Trophoblast cell (in vitro differentiated cells and primary cell): ENCODE data around the gene LAMA3.
"Not testable (repeated sequence)": the region's sequence is repeated elsewhere in the genome, so short reads cannot be mapped to it uniquely, and the experiment has no call there.

ENCODE experiments used
- DNase-seq, 2 donors: peaks; one replicate each; pipeline ENCODE4 v3.0.0-alpha.2; 2016
- H2AFZ ChIP-seq: 2 replicates; pipeline ENCODE4 v1.6.1; 2013; ENCODE audit warnings: low read length, moderate library complexity, mild to moderate bottlenecking; ENCODE audit not compliant: insufficient read depth, poor library complexity
- H2AK5ac ChIP-seq: 2 replicates; pipeline ENCODE4 v1.6.1; 2013; ENCODE audit warnings: mild to moderate bottlenecking, low read length
- H2BK120ac ChIP-seq: 2 replicates; pipeline ENCODE4 v1.6.1; 2013; ENCODE audit warnings: low read length, mild to moderate bottlenecking, moderate library complexity; ENCODE audit not compliant: insufficient read depth, poor library complexity
- H2BK12ac ChIP-seq: 2 replicates; pipeline ENCODE4 v1.6.1; 2013; ENCODE audit warnings: mild to moderate bottlenecking, low read length, moderate library complexity
- H2BK5ac ChIP-seq: 2 replicates; pipeline ENCODE4 v1.6.1; 2013; ENCODE audit warnings: low read length, low read depth, moderate library complexity, mild to moderate bottlenecking; ENCODE audit not compliant: poor library complexity
- H3K14ac ChIP-seq: 2 replicates; pipeline ENCODE4 v1.6.1; 2013; ENCODE audit warnings: mild to moderate bottlenecking, low read length
- H3K18ac ChIP-seq: 2 replicates; pipeline ENCODE4 v1.6.1; 2013; ENCODE audit warnings: mild to moderate bottlenecking, low read length
- H3K23ac ChIP-seq: 2 replicates; pipeline ENCODE4 v1.6.1; 2013; ENCODE audit warnings: low read length
- H3K27ac ChIP-seq: 2 replicates; pipeline ENCODE4 v1.5.1; 2013; ENCODE audit warnings: low read depth, mild to moderate bottlenecking, inconsistent platforms, low read length, moderate library complexity
- H3K27me3 ChIP-seq: 2 replicates; pipeline ENCODE4 v1.6.1; 2013; ENCODE audit warnings: inconsistent platforms, mild to moderate bottlenecking, low read length, moderate library complexity; ENCODE audit not compliant: insufficient read depth
- H3K36me3 ChIP-seq, 2 experiments: 1 replicate in 1 of 2; 2 replicates in 1 of 2; pipeline ENCODE4 v1.6.1; 2013; ENCODE audit warnings: low read length in 2 of 2, mild to moderate bottlenecking in 2 of 2, moderate library complexity in 1 of 2; ENCODE audit not compliant: insufficient read depth in 2 of 2, control insufficient read depth in 1 of 2
- H3K4ac ChIP-seq: 2 replicates; pipeline ENCODE4 v1.6.1; 2013; ENCODE audit warnings: low read depth, mild to moderate bottlenecking, low read length, moderate library complexity
- H3K4me1 ChIP-seq, 2 experiments: 1 replicate in 1 of 2; 2 replicates in 1 of 2; pipeline ENCODE4 v1.6.1; 2013; ENCODE audit warnings: low read length in 2 of 2, mild to moderate bottlenecking in 2 of 2, moderate library complexity in 1 of 2; ENCODE audit not compliant: insufficient read depth in 2 of 2, control insufficient read depth in 1 of 2
- H3K4me2 ChIP-seq: 2 replicates; pipeline ENCODE4 v1.6.1; 2013; ENCODE audit warnings: inconsistent platforms, mild to moderate bottlenecking, low read length, moderate library complexity
- H3K4me3 ChIP-seq: 2 replicates; pipeline ENCODE4 v1.5.1; 2013; ENCODE audit warnings: mild to moderate bottlenecking, low read depth, low read length, inconsistent platforms
- H3K79me1 ChIP-seq: one replicate; pipeline ENCODE4 v1.6.1; 2013; ENCODE audit warnings: low read length
- H3K79me2 ChIP-seq: 2 replicates; pipeline ENCODE4 v1.6.1; 2013; ENCODE audit warnings: low read length, mild to moderate bottlenecking; ENCODE audit not compliant: control insufficient read depth, insufficient read depth, poor library complexity
- H3K9ac ChIP-seq: 2 replicates; pipeline ENCODE4 v1.6.1; 2013; ENCODE audit warnings: mild to moderate bottlenecking, low read length
- H3K9me3 ChIP-seq: 2 replicates; pipeline ENCODE4 v1.6.1; 2013; ENCODE audit warnings: low read depth, mild to moderate bottlenecking, control low read depth, inconsistent platforms, low read length; ENCODE audit not compliant: insufficient read depth
- H4K12ac ChIP-seq: 2 replicates; pipeline ENCODE4 v1.6.1; 2013; ENCODE audit warnings: low read depth, mild to moderate bottlenecking, low read length, moderate library complexity
- H4K8ac ChIP-seq: 2 replicates; pipeline ENCODE4 v1.6.1; 2013; ENCODE audit warnings: low read depth, mild to moderate bottlenecking, low read length, moderate library complexity
- H4K91ac ChIP-seq: one replicate; pipeline ENCODE4 v1.6.1; 2013; ENCODE audit warnings: low read depth, mild to moderate bottlenecking, low read length, moderate library complexity
- WGBS: extraction: QIAGEN DNeasy Blood & Tissue Kit; methylation state at CpG from one replicate; pipeline ENCODE4 v1.1.7; 2013; ENCODE audit warnings: missing lambda C conversion rate; ENCODE audit not compliant: insufficient read length, insufficient coverage; ENCODE audit errors: extremely low coverage; 5-methylcytosine and 5-hydroxymethylcytosine counted together

LAMA3 gene

GRCh38 chr18:23714576-23714975 is 25.3 kb downstream of the LAMA3 start:
- Histone ChIP-seq H2BK120ac (no peak overlapping the region), H3K14ac (no peak overlapping the region), H3K9me3 (no peaks in the 10 kb centered on the region), H3K79me2 (no peaks in the 10 kb centered on the region), H2AFZ (no peak overlapping the region), H3K36me3 (no peaks in the 10 kb centered on the region), H3K27me3 (no peaks in the 10 kb centered on the region), H3K4me1 (peaks cover 4 to 8% of the 10 kb centered on the region in 2 experiments), H3K4ac (no peak overlapping the region), H4K8ac (no peak overlapping the region), H4K12ac (no peak overlapping the region), H3K4me2 (no peak overlapping the region), H3K4me3 (no peak overlapping the region), H2AK5ac (no peak overlapping the region), H3K79me1 (no peaks in the 10 kb centered on the region), H3K23ac (no peak overlapping the region), H2BK12ac (no peak overlapping the region), H3K27ac (no peak overlapping the region), H3K18ac (no peak overlapping the region), H2BK5ac (no peak overlapping the region), H4K91ac (no peak overlapping the region), H3K9ac (no peak overlapping the region)
- DNase-seq: no peak
- no CpG with 5 or more reads among the region's 4 CpGs for WGBS

DNA sequence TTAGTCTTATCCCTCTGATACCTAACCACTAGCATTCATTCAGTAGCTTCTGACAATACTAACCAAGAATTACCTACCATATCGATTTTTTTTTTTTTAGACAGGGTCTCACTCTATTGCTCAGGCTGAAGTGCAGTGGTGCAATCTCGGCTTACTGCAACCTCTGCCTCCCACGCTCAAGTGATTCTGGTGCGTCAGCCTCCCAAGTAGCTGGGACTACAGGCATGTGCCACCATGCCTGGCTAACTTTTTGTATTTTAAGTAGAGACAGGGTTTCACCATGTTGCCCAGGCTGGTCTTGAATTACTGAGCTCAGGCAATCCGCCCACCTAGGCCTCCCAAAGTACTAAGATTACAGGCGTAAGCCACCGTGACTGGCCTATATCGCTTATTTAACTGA is 26.8 kb downstream of the LAMA3 start:
- not testable (repeated sequence) for H3K18ac ChIP-seq, H4K91ac ChIP-seq, H3K36me3 ChIP-seq, H3K9me3 ChIP-seq, H3K27me3 ChIP-seq, H3K27ac ChIP-seq, H2BK12ac ChIP-seq, H4K8ac ChIP-seq, H3K4ac ChIP-seq, H2AK5ac ChIP-seq, H3K4me3 ChIP-seq, H3K4me2 ChIP-seq, H3K79me1 ChIP-seq, H2BK5ac ChIP-seq, H2AFZ ChIP-seq, H3K14ac ChIP-seq, H3K4me1 ChIP-seq, H4K12ac ChIP-seq, H2BK120ac ChIP-seq, H3K23ac ChIP-seq, H3K79me2 ChIP-seq, H3K9ac ChIP-seq
- DNase-seq: peak in 1 of 2 donors; percentile 11
- no CpG with 5 or more reads among the region's 8 CpGs for WGBS

- no peak overlapping the region for H3K27ac ChIP-seq
- no peak overlapping the region for H2BK5ac ChIP-seq
- no peaks in the 10 kb centered on the region for H3K27me3 ChIP-seq
- H3K23ac ChIP-seq: no peak overlapping the region
- H3K9me3 ChIP-seq: no peaks in the 10 kb centered on the region
- H2BK12ac ChIP-seq: no peak overlapping the region
- DNase-seq: peak; percentile 62 to 63
- no peak overlapping the region for H4K91ac ChIP-seq
- no peak overlapping the region for H2BK120ac ChIP-seq
- no peak overlapping the region for H3K4me2 ChIP-seq
- WGBS: no CpG with 5 or more reads among the region's 3 CpGs
- no peaks in the 10 kb centered on the region for H3K36me3 ChIP-seq
- H3K4me3 ChIP-seq: no peak overlapping the region
- no peak overlapping the region for H2AFZ ChIP-seq
- H3K18ac ChIP-seq: no peak overlapping the region
- H3K4me1 ChIP-seq: peaks cover 6 to 8% of the 10 kb centered on the region in 2 experiments
- H4K8ac ChIP-seq: no peak overlapping the region
- no peak overlapping the region for H2AK5ac ChIP-seq
- H3K9ac ChIP-seq: no peak overlapping the region
- H3K4ac ChIP-seq: no peak overlapping the region
- no peaks in the 10 kb centered on the region for H3K79me2 ChIP-seq
- H4K12ac ChIP-seq: no peak overlapping the region
- H3K14ac ChIP-seq: no peak overlapping the region
- H3K79me1 ChIP-seq: no peaks in the 10 kb centered on the region
These were observed 27.3 kb downstream of the LAMA3 start for GRCh38 chr18:23716516-23716915.

DNA sequence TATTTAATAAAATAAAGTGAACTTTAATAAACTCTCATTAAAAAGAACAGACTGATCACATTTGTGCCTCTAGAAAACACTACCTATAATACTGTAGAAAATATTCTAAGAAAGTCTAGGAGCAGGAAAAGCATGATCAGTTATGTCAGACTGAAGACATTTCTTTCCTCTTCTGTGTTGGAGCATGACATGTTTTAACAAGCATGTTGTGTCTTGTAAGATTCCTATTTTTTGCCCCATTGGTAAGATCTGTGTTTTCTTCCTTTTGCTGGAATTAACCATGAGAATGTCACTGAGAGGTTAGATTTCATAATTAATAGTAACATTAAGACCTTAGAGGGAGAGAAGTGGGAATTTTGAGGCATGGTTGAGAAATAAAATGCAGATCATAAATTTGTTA is 27.7 kb downstream of the LAMA3 start:
- H4K12ac ChIP-seq: no peak overlapping the region
- no peaks in the 10 kb centered on the region for H3K79me2 ChIP-seq
- H3K36me3 ChIP-seq: no peaks in the 10 kb centered on the region
- H2BK12ac ChIP-seq: no peak overlapping the region
- H3K79me1 ChIP-seq: no peaks in the 10 kb centered on the region
- H3K9ac ChIP-seq: no peak overlapping the region
- no peak overlapping the region for H3K4me3 ChIP-seq
- no peak overlapping the region for H2AK5ac ChIP-seq
- no peak overlapping the region for H2AFZ ChIP-seq
- H2BK5ac ChIP-seq: no peak overlapping the region
- H3K18ac ChIP-seq: no peak overlapping the region
- H4K91ac ChIP-seq: no peak overlapping the region
- H3K23ac ChIP-seq: no peak overlapping the region
- no peak overlapping the region for H4K8ac ChIP-seq
- no peak overlapping the region for H3K4me2 ChIP-seq
- H3K14ac ChIP-seq: no peak overlapping the region
- H3K4ac ChIP-seq: no peak overlapping the region
- DNase-seq: no peak
- H3K27ac ChIP-seq: no peak overlapping the region
- H3K27me3 ChIP-seq: no peaks in the 10 kb centered on the region
- peaks cover 6 to 8% of the 10 kb centered on the region in 2 experiments for H3K4me1 ChIP-seq
- H2BK120ac ChIP-seq: no peak overlapping the region
- no peaks in the 10 kb centered on the region for H3K9me3 ChIP-seq
